Sigmoid colon (tissue), 7 donors: ENCODE results near the gene ACOXL. TPM values are rescaled to one million over a fixed set of nuclear protein-coding genes. Genes with fewer than 3 reads are reported as not detected.

Experiments
- DNase-seq: peaks from one replicate; pipeline ENCODE4 v3.0.0-alpha.2; 2019
- H3K27ac ChIP-seq, 4 donors: fragments of 200-600 bp; sonication (generic); one replicate each; pipeline ENCODE4 v1.5.1; 2016 to 2019; ENCODE audit warnings: mild to moderate bottlenecking in 1 of 4
- H3K27me3 ChIP-seq, 3 donors: fragments of 200-600 bp; sonication (generic); one replicate each; pipeline ENCODE4 v1.5.1; 2019; ENCODE audit warnings: mild to moderate bottlenecking in 1 of 3
- H3K36me3 ChIP-seq, 4 donors: fragments of 200-600 bp; sonication (generic); one replicate each; pipeline ENCODE4 v1.5.1; 2016 to 2019
- H3K4me1 ChIP-seq, 4 donors: fragments of 200-600 bp; sonication (generic); one replicate each; pipeline ENCODE4 v1.5.1; 2017 to 2019
- H3K4me3 ChIP-seq, 4 donors: fragments of 200-600 bp; sonication (generic); one replicate each; pipeline ENCODE4 v1.5.1; 2017 to 2019; ENCODE audit warnings: mild to moderate bottlenecking in 2 of 4, moderate library complexity in 1 of 4
- H3K9me3 ChIP-seq, 4 donors: fragments of 200-600 bp in 3 of 4; sonication (generic) in 3 of 4; one replicate each; pipeline versions ENCODE4 v1.5.1 to v1.6.1; 2013 to 2019
- EP300 ChIP-seq, 4 donors: sonication (generic); formaldehyde crosslinking; IDR thresholded peaks; one replicate each; pipeline ENCODE4 v1.6.1; 2017; ENCODE audit warnings: antibody characterized with exemption in 4 of 4
- POLR2A ChIP-seq, 2 donors: fragments of 450-650 bp; IDR thresholded peaks; one replicate each; pipeline ENCODE4 v1.6.1; 2016; ENCODE audit warnings: antibody characterized with exemption in 2 of 2, mild to moderate bottlenecking in 2 of 2, moderate library complexity in 2 of 2
- POLR2AphosphoS5 ChIP-seq, 4 donors: sonication (generic); formaldehyde crosslinking; IDR thresholded peaks; one replicate each; pipeline ENCODE4 v1.6.1; 2017; ENCODE audit warnings: antibody characterized with exemption in 4 of 4
- WGBS, 2 donors: extraction: QIAGEN DNeasy Blood & Tissue Kit; methylation state at CpG; one replicate each; pipeline ENCODE4 v1.1.7; 2013; 5-methylcytosine and 5-hydroxymethylcytosine counted together
- intact Hi-C: fragments of 100-400 bp; cut with DNase I; formaldehyde crosslinking; loops from one replicate; pipeline ENCODE4 v1.15.1; 2023
- polyA plus RNA-seq, 3 donors: library from polyadenylated mRNA; stranded (reverse); fragments of 200-250 nt; gene quantifications; one replicate each; pipeline ENCODE4 v1.2.3, GENCODE V29; 2013
- total RNA-seq, 4 donors: library from RNA; depleted of rRNA; stranded (reverse); fragments of >200 nt; gene quantifications; one replicate each; pipeline ENCODE4 v1.1.0, GENCODE V29; 2016
- donor health status: healthy with polysubstance abuse.
- donor health status: Bipolar disorder and iron deficiency.
- donor health status: healthy.

Gene ACOXL
- total and polyA plus RNA-seq, 7 donors: 0.45 TPM; not detected in 6

GRCh38 chr2:111167076-111167862 lies 434.9 kb downstream of the ACOXL start:
- H3K4me3 ChIP-seq: no peak overlapping the region
- intact Hi-C loops: no loop called here
- peaks cover 0 to 7% (median 3%) of the 10 kb centered on the region in 4 donors for H3K4me1 ChIP-seq
- H3K36me3 ChIP-seq: peaks cover 0 to 12% (median 0%) of the 10 kb centered on the region in 4 donors
- WGBS, 2 donors: 84 to 90% methylated on average over 9 of the region's 9 CpGs
- H3K9me3 ChIP-seq: no peaks in the 10 kb centered on the region
- H3K27ac ChIP-seq: no peak overlapping the region
- TF ChIP-seq POLR2A (IDR thresholded peaks at IDR 0.05): no peak
- TF ChIP-seq EP300 (IDR thresholded peaks at IDR 0.05): no peak
- DNase-seq: no peak
- no peaks in the 10 kb centered on the region for H3K27me3 ChIP-seq

GRCh38 chr2:111167863-111168162 lies 435.4 kb downstream of the ACOXL start:
- Histone ChIP-seq H3K4me1 (peaks cover 0 to 7% (median 3%) of the 10 kb centered on the region in 4 donors), H3K4me3 (no peak overlapping the region), H3K27ac (no peak overlapping the region), H3K9me3 (no peaks in the 10 kb centered on the region), H3K27me3 (peaks cover 0 to 1% (median 0%) of the 10 kb centered on the region in 3 donors), H3K36me3 (peaks cover 0 to 12% (median 0%) of the 10 kb centered on the region in 4 donors)
- TF ChIP-seq POLR2AphosphoS5 (IDR thresholded peaks at IDR 0.05): no peak
- intact Hi-C loops: no loop called here
- DNase-seq: no peak
- WGBS, 2 donors: 79 to 88% methylated on average over 4 of the region's 4 CpGs

Other genes with a start within 250 kb of the ACOXL start
- gene RGPD6, start 155.4 kb upstream of the ACOXL start, total RNA-seq: 10 to 100 TPM; 39.0 to 44.6 (median 42.1) TPM
- gene RGPD6, start 155.4 kb upstream of the ACOXL start, polyA plus RNA-seq: 10 to 100 TPM in 1 of 3 donors, 1 to 10 TPM in 2; 3.0 to 11.2 (median 6.2) TPM
- 1 to 10 TPM in 1 of 4 donors, under 1 TPM in 3; 0.33 to 1.1 (median 0.76) TPM for gene BUB1, start 54.5 kb upstream of the ACOXL start, total RNA-seq
- gene BUB1, start 54.5 kb upstream of the ACOXL start, polyA plus RNA-seq: 10 to 100 TPM in 1 of 3 donors, 1 to 10 TPM in 2; 1.2 to 12.3 (median 2.1) TPM